Motor neuron (in vitro differentiated cells): Measurements from ENCODE around the gene FAM13A. TPM values are rescaled to one million over a fixed set of nuclear protein-coding genes. Genes with fewer than 3 reads are reported as not detected.
A peak's percentile ranks its signal among the peaks of the same experiment; 100 is the strongest.

Experiments used
- ATAC-seq, 8 experiments: fragments of 200-7000 bp; cut with Tn5 transposase; replicated peaks in 6 of 8; 2 replicates each; pipeline ENCODE4 v1.8.0; 2021; ENCODE audit warnings: mild to moderate bottlenecking in 8 of 8, moderate library complexity in 8 of 8
- H3K27ac ChIP-seq, 2 donors: fragments of 250-450 bp; sonication (Bioruptor Pico); 2 replicates each; pipeline ENCODE4 v1.9.0; 2021; ENCODE audit warnings: antibody characterized with exemption in 2 of 2, mild to moderate bottlenecking in 2 of 2, moderate library complexity in 1 of 2
- H3K4me1 ChIP-seq, 2 donors: fragments of 250-450 bp; sonication (Bioruptor Pico); replicated peaks in 1 of 2; 2 replicates each; pipeline ENCODE4 v1.6.1; 2021; ENCODE audit warnings: antibody characterized with exemption in 2 of 2, mild to moderate bottlenecking in 2 of 2, moderate library complexity in 1 of 2
- H3K4me3 ChIP-seq, 5 donors: fragments of 250-450 bp; sonication (Bioruptor Pico); 2 replicates each; pipeline ENCODE4 v1.9.0; 2021; ENCODE audit warnings: antibody characterized with exemption in 5 of 5, mild to moderate bottlenecking in 5 of 5, moderate library complexity in 4 of 5
- WGBS, 10 experiments: fragments of 450-650 bp; shearing (Covaris generic); methylation state at CpG; one replicate each; pipeline ENCODE4 v1.0.0; 2022; 5-methylcytosine and 5-hydroxymethylcytosine counted together
- in situ Hi-C, 9 experiments: fragments of 400-800 bp; cut with MboI; loops; one replicate each; pipeline ENCODE4 v1.15.0; 2021; ENCODE audit warnings: low sequenced_read_pairs in 9 of 9, low pct_unique_long_range_greater_than_20kb in 2 of 9; ENCODE audit not compliant: unreplicated experiment in 9 of 9
- total RNA-seq, 8 experiments: library from RNA; unstranded; fragments of 300-600 nt; gene quantifications; 2 replicates each; pipeline versions ENCODE4 v1.2.3 to v1.2.4, GENCODE V29; 2022

Gene FAM13A
- total RNA-seq, 8 experiments from 2014 or later, result 8.0 to 52.2 (median 16.1) TPM

GRCh38 chr4:88828842-88829571 lies 228.0 kb downstream of the FAM13A start:
- in situ Hi-C loops, result no loop called here
- whole genome bisulfite sequencing, 10 experiments, result 0 to 86% (median 40%) methylated on average over 1 of the region's 1 CpG; no CpG with 5 or more reads in 1 of the 10 experiments
- no peak overlapping the region for H3K4me3 ChIP-seq
- no peak for ATAC-seq
- peaks cover 0 to 10% of the 10 kb centered on the region in 2 donors for H3K4me1 ChIP-seq
- H3K27ac ChIP-seq, result no peak overlapping the region

- H3K4me3 ChIP-seq, result no peak overlapping the region
- no peak for ATAC-seq
- 50 to 100% (median 82%) methylated on average over 1 to 2 of the region's 2 CpGs for WGBS, 10 experiments
- peaks cover 0 to 16% of the 10 kb centered on the region in 2 donors for H3K4me1 ChIP-seq
- in situ Hi-C loops, result no loop called here
- no peak overlapping the region for H3K27ac ChIP-seq
These were observed 229.5 kb downstream of the FAM13A start for GRCh38 chr4:88827442-88827841.

- WGBS, 10 experiments, result 60 to 100% (median 96%) methylated on average over 1 to 2 of the region's 2 CpGs; no CpG with 5 or more reads in 1 of the 10 experiments
These were observed 230.2 kb downstream of the FAM13A start for GRCh38 chr4:88826771-88827170.

GRCh38 chr4:88825931-88826330 lies 231.1 kb downstream of the FAM13A start:
- WGBS, 10 experiments, result 77 to 100% (median 83%) methylated on average over 1 to 2 of the region's 2 CpGs; no CpG with 5 or more reads in 3 of the 10 experiments
- in situ Hi-C loops, result no loop called here

More at GRCh38 chr4:88826771-88827170, 230.2 kb downstream of the FAM13A start:
- no peak for ATAC-seq
- no peak overlapping the region for H3K4me3 ChIP-seq
- in situ Hi-C loops, result no loop called here
- H3K4me1 ChIP-seq, result peaks cover 0 to 19% of the 10 kb centered on the region in 2 donors
- H3K27ac ChIP-seq, result no peak overlapping the region

GRCh38 chr4:88823058-88823919 lies 233.7 kb downstream of the FAM13A start:
- peak; percentile 84 to 95 (median 88) for ATAC-seq
- WGBS, 10 experiments, result 0 to 28% (median 7%) methylated on average over 3 to 12 of the region's 16 CpGs
- H3K4me3 ChIP-seq, result peak overlapping the region; percentile 21 to 40 (median 32)
- H3K4me1 ChIP-seq, result peaks cover 12 to 28% of the 10 kb centered on the region in 2 donors
- H3K27ac ChIP-seq, result peak overlapping the region; percentile 4 to 38
- in situ Hi-C loops, result loop anchor here in 2 of 9 experiments (25.0 kb wide), 1 partner anchor 189 kb away; no protein-coding TSS in a partner anchor

More at GRCh38 chr4:88825931-88826330, 231.1 kb downstream of the FAM13A start:
- peaks cover under 1 to 18% of the 10 kb centered on the region in 2 donors for H3K4me1 ChIP-seq
- ATAC-seq, result no peak
- no peak overlapping the region for H3K27ac ChIP-seq
- no peak overlapping the region for H3K4me3 ChIP-seq

- peak overlapping the region in 1 of 2 donors; percentile 16 for H3K27ac ChIP-seq
- in situ Hi-C loops, result loop anchor here in 2 of 9 experiments (25.0 kb wide), 1 partner anchor 190 kb away; no protein-coding TSS in a partner anchor
- H3K4me1 ChIP-seq, result peaks cover 12 to 28% of the 10 kb centered on the region in 2 donors
- H3K4me3 ChIP-seq, result peak overlapping the region; percentile 21 to 40 (median 32)
- no peak for ATAC-seq
- 10 to 92% (median 38%) methylated on average over 1 to 4 of the region's 4 CpGs for WGBS, 10 experiments
These were observed 234.8 kb downstream of the FAM13A start for GRCh38 chr4:88822034-88822789.

- Histone ChIP-seq H3K27ac (no peak overlapping the region), H3K4me1 (peaks cover 14 to 32% of the 10 kb centered on the region in 2 donors), H3K4me3 (peak overlapping the region in 4 of 5 donors; percentile 30 to 40 (median 36))
- in situ Hi-C loops, result loop anchor here in 2 of 9 experiments (25.0 kb wide), 1 partner anchor 191 kb away; no protein-coding TSS in a partner anchor
- ATAC-seq, result no peak
- 10 to 73% (median 33%) methylated on average over 1 to 2 of the region's 2 CpGs for WGBS, 10 experiments
These were observed 235.5 kb downstream of the FAM13A start for GRCh38 chr4:88821522-88821921.

GRCh38 chr4:88820698-88821415 lies 236.1 kb downstream of the FAM13A start:
- no peak for ATAC-seq
- in situ Hi-C loops, result loop anchor here in 2 of 9 experiments (25.0 kb wide), 1 partner anchor 191 kb away; no protein-coding TSS in a partner anchor
- peak overlapping the region; percentile 14 to 40 (median 32) for H3K4me3 ChIP-seq
- 16 to 100% (median 50%) methylated on average over 2 to 10 of the region's 10 CpGs for WGBS, 10 experiments
- no peak overlapping the region for H3K27ac ChIP-seq
- peaks cover 21 to 38% of the 10 kb centered on the region in 2 donors for H3K4me1 ChIP-seq

- in situ Hi-C loops, result loop anchor here in 3 of 9 experiments (10.0 to 25.0 kb wide), 2 partner anchors 192 to 205 kb away; no protein-coding TSS in a partner anchor
- Histone ChIP-seq H3K4me1 (peaks cover 23 to 38% of the 10 kb centered on the region in 2 donors), H3K27ac (no peak overlapping the region), H3K4me3 (peak overlapping the region in 4 of 5 donors; percentile 14 to 40 (median 36))
- 17 to 100% (median 55%) methylated on average over 1 to 5 of the region's 5 CpGs for WGBS, 10 experiments
- peak in 3 of 8 experiments; percentile 19 to 27 (median 22) for ATAC-seq
These were observed 236.9 kb downstream of the FAM13A start for GRCh38 chr4:88819818-88820697.

GRCh38 chr4:88818631-88819470 lies 238.1 kb downstream of the FAM13A start:
- Histone ChIP-seq H3K4me3 (no peak overlapping the region), H3K4me1 (peaks cover 23 to 36% of the 10 kb centered on the region in 2 donors), H3K27ac (no peak overlapping the region)
- in situ Hi-C loops, result loop anchor here in 3 of 9 experiments (10.0 to 25.0 kb wide), 2 partner anchors 193 to 206 kb away; no protein-coding TSS in a partner anchor
- 13 to 100% (median 39%) methylated on average over 1 to 5 of the region's 5 CpGs; no CpG with 5 or more reads in 2 of the 10 experiments for WGBS, 10 experiments
- peak in 1 of 8 experiments; percentile 9 for ATAC-seq
